ENCODE measurements around the gene SLC6A18.

SLC6A18 gene

DNA sequence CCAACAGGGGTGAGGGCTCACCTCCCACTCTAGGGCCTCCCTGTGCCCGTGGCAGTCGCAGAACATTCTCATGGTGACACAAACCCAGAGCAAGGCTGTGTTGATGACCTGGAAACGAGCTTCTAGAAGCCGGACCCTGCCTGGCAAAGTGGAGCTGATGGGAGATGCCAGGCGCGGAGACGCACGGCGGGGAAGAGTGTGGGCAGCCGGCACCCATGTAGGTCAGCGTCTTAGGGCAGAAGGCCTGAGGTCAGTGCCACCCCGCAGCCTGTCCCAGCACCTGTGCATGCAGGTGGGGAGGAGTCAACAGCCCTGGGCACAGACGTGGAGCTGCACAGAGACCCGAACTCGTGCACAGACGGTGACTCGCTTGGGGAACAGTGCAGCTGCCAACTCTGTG lies 5.4 kb downstream of the SLC6A18 start:
- no peak for DNase-seq (ENCODE audit: low read depth)
- TF ChIP-seq, protein P1, sequence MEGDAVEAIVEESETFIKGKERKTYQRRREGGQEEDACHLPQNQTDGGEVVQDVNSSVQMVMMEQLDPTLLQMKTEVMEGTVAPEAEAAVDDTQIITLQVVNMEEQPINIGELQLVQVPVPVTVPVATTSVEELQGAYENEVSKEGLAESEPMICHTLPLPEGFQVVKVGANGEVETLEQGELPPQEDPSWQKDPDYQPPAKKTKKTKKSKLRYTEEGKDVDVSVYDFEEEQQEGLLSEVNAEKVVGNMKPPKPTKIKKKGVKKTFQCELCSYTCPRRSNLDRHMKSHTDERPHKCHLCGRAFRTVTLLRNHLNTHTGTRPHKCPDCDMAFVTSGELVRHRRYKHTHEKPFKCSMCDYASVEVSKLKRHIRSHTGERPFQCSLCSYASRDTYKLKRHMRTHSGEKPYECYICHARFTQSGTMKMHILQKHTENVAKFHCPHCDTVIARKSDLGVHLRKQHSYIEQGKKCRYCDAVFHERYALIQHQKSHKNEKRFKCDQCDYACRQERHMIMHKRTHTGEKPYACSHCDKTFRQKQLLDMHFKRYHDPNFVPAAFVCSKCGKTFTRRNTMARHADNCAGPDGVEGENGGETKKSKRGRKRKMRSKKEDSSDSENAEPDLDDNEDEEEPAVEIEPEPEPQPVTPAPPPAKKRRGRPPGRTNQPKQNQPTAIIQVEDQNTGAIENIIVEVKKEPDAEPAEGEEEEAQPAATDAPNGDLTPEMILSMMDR (conservative IDR thresholded peaks at IDR 0.05; ENCODE audit: control insufficient read depth, insufficient read depth, low read depth, low read length): no peak
- H3K4me3 ChIP-seq (ENCODE audit: control insufficient read depth, low read depth, low read length): no peak overlapping the region

DNA sequence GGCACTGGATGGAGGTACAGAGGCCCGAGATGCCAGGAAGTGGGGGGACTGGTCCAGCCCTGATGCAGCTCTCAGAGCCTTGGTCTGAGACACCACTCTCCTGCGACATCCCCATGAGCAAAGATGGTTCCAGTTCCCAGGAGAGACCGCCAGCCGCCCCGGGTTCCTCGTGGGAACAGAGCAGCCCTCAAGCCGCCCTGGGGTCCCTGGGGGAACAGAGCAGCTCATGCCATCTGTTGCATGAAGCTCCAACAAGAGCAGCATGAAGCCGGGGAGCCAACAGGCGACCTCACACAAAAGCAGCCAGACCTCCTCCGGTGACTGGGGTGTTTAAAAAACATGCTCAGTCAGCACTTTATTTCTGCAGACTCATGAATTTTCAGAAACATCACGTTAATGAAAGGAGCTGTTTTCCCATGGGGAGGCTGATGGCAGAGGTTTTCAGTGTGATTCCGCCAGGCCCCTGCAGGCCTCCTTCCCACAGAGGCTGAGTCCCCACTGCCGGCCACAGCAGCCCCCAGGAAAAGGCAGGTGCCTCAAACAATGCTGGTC lies 6.2 kb downstream of the SLC6A18 start:
- H3K4me3 ChIP-seq (ENCODE audit: control insufficient read depth, low read depth, low read length): no peak overlapping the region
- no peak for DNase-seq (ENCODE audit: low read depth)
- TF ChIP-seq, protein P1 (conservative IDR thresholded peaks at IDR 0.05; ENCODE audit: control insufficient read depth, insufficient read depth, low read depth, low read length): no peak

DNA sequence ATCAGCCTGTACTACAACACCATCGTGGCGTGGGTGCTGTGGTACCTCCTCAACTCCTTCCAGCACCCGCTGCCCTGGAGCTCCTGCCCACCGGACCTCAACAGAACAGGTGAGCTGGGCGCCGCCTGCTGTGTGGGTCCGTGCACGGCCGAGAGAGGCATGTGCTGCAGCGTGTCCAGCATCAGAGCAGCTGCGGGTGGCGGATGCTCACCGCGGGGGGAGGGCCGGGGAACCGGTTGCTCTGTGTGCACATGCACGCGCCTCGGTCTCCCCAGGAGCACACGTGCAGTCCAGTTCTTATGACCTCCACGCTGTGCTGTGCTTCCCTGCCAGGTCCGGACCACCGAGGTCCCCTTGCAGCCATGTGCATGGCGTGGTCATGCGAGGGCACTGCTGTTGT lies 7.6 kb downstream of the SLC6A18 start:
- no peak overlapping the region for H3K4me3 ChIP-seq (ENCODE audit: control insufficient read depth, low read depth, low read length)
- TF ChIP-seq, protein P1 (conservative IDR thresholded peaks at IDR 0.05; ENCODE audit: control insufficient read depth, insufficient read depth, low read depth, low read length): no peak
- DNase-seq (ENCODE audit: low read depth): no peak

DNA sequence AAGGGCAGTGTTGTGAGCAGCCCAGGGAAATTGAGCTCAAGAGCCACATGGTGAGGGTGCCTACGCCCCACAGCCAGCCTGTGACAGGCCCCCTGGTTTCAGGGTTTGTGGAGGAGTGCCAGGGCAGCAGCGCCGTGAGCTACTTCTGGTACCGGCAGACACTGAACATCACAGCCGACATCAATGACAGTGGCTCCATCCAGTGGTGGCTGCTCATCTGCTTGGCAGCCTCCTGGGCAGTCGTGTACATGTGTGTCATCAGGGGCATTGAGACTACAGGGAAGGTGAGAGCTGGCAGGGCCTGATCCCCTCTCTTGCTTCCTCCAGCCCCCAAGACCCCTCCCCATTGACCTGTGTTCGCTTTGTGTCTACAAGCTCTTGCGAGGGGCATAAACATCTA lies 10.2 kb downstream of the SLC6A18 start:
- TF ChIP-seq, protein P1 (conservative IDR thresholded peaks at IDR 0.05; ENCODE audit: control insufficient read depth, insufficient read depth, low read depth, low read length): no peak
- no peak for DNase-seq (ENCODE audit: low read depth)
- no peak overlapping the region for H3K4me3 ChIP-seq (ENCODE audit: control insufficient read depth, low read depth, low read length)

DNA sequence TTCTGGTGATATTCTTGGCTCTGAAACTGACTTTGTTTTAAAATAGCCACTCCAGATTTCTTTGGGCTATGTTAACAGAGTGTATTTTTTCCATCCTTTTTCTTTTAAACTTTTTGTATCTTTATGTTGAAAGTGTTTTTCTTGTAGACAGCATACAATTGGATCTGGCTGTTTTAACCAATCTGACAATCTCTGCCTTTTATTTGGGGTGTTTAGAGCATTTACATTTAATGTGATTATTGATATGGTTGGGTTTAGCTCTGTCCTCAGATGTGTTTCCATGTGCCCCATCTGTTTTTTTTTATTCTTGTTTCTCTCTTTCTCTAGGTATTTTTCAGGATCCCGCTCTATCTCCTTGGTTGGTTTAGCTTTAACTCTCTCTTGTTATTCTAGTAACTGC lies 10.7 kb downstream of the SLC6A18 start:
- H3K4me3 ChIP-seq (ENCODE audit: control insufficient read depth, low read depth, low read length): no peak overlapping the region
- TF ChIP-seq, protein P1 (conservative IDR thresholded peaks at IDR 0.05; ENCODE audit: control insufficient read depth, insufficient read depth, low read depth, low read length): no peak
- no peak for DNase-seq (ENCODE audit: low read depth)

DNA sequence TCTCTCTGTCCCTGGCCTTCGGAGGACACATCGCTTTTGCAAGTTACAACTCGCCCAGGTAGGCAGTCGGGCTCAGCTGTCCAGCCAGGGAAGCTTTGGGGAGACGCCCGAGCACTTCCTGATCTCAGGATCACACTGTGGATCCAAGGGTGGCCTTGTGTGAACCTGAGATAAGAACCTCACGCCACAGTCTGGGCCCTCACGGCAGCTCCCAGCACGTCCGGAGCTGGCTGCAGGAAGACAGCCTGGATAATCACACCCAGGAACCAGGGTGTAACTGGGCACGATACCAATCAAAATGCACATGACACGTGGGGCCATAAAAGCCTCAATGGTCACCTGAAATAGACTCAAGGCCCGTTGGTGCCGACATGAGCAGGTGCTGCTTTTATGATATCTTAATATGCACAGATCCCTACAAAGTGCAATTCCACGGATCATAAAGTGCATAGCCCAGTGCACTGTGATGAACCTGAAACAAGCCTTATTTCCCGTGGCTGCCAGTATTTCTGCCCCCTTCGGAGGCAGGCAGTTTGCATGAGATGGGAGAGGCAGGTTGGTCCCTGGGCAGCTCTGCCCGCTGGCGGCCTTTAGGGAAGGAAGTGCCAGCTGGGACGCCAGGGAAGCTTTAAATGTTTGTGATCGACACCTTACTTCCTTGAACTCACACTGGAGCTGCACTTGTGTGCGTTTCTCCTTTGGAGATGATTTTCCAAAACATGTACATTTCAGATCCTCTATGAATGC lies 14.5 kb downstream of the SLC6A18 start:
- TF ChIP-seq, protein P1 (conservative IDR thresholded peaks at IDR 0.05; ENCODE audit: control insufficient read depth, insufficient read depth, low read depth, low read length): no peak
- no peak for DNase-seq (ENCODE audit: low read depth)
- no peak overlapping the region for H3K4me3 ChIP-seq (ENCODE audit: control insufficient read depth, low read depth, low read length)
